Panc1 (cell line): ENCODE data around the gene GAD1. TPM values are rescaled to one million over a fixed set of nuclear protein-coding genes. Genes with fewer than 3 reads are reported as not detected.

Experiments used
- ATAC-seq: fragments of 200-7000 bp; cut with Tn5 transposase; 2 replicates; pipeline ENCODE4 v1.9.1; 2020; ENCODE audit warnings: mild to moderate bottlenecking, moderate library complexity
- BruUV-seq: library from RNA; stranded (reverse); fragments of 400-500 nt; replicated peaks from 2 replicates; lab custom pipeline; 2021; lab: Mats Ljungman, UMichigan
- CTCF ChIA-PET: fragments of 300-600 bp; sonication (Branson Sonifier 250); formaldehyde crosslinking; loops from one replicate; lab custom pipeline; 2022; ENCODE audit warnings: antibody characterized with exemption; lab: Charles Lee
- POLR2A ChIA-PET: fragments of 300-600 bp; sonication (Branson Sonifier 250); formaldehyde crosslinking; loops from one replicate; lab custom pipeline; 2022; ENCODE audit warnings: antibody characterized with exemption; lab: Charles Lee
- DNase-seq: peaks from one replicate; pipeline ENCODE4 v3.0.0-alpha.2; 2010; ENCODE audit warnings: low read depth, low spot score
- H3K27ac ChIP-seq: 2 replicates; pipeline ENCODE4 v1.5.1; 2011; ENCODE audit warnings: mild to moderate bottlenecking, low read length, inconsistent platforms
- H3K27me3 ChIP-seq: fragments of 200-500 bp; sonication (Bioruptor generic); 2 replicates; pipeline ENCODE4 v1.6.0; 2014; ENCODE audit warnings: low read length, inconsistent platforms; ENCODE audit not compliant: control insufficient read depth, insufficient read depth
- H3K36me3 ChIP-seq: fragments of 200-500 bp; sonication (Bioruptor generic); 2 replicates; pipeline ENCODE4 v1.5.1; 2014; ENCODE audit warnings: inconsistent platforms, mild to moderate bottlenecking, low read length, moderate library complexity; ENCODE audit not compliant: control insufficient read depth, insufficient read depth
- H3K4me1 ChIP-seq: 2 replicates; pipeline ENCODE4 v1.5.1; 2011; ENCODE audit warnings: inconsistent platforms, mild to moderate bottlenecking, low read length, moderate library complexity; ENCODE audit not compliant: control insufficient read depth, insufficient read depth
- H3K4me3 ChIP-seq, 2 experiments: 2 replicates each; pipeline ENCODE4 v1.5.1; 2011 to 2012; ENCODE audit warnings: low read depth in 2 of 2, low read length in 2 of 2, mild to moderate bottlenecking in 2 of 2, inconsistent platforms in 1 of 2, moderate library complexity in 1 of 2
- H3K9me3 ChIP-seq: fragments of 200-500 bp; sonication (Bioruptor generic); 2 replicates; pipeline ENCODE4 v1.5.1; 2014; ENCODE audit warnings: low read depth, mild to moderate bottlenecking, inconsistent platforms, low read length, moderate library complexity; ENCODE audit not compliant: control insufficient read depth, insufficient read depth
- CTCF ChIP-seq: fragments of 450-650 bp; IDR thresholded peaks from 2 replicates; pipeline ENCODE4 v1.5.1; 2017; ENCODE audit warnings: mild to moderate bottlenecking
- POLR2AphosphoS5 ChIP-seq: IDR thresholded peaks from 2 replicates; pipeline ENCODE4 v1.6.1; 2012; ENCODE audit warnings: mild to moderate bottlenecking, low read depth, low read length, moderate library complexity
- REST ChIP-seq, 2 experiments: IDR thresholded peaks; 2 replicates each; pipeline ENCODE4 v1.6.1; 2011 to 2012; ENCODE audit warnings: low read depth in 2 of 2, control low read depth in 1 of 2, low read length in 1 of 2, mild to moderate bottlenecking in 1 of 2, moderate library complexity in 1 of 2; ENCODE audit not compliant: insufficient read depth in 1 of 2
- SIN3A ChIP-seq: IDR thresholded peaks from 2 replicates; pipeline ENCODE4 v1.6.1; 2012; ENCODE audit warnings: low read depth, mild to moderate bottlenecking, low read length, moderate library complexity, borderline replicate concordance; ENCODE audit not compliant: insufficient read depth
- TCF7L2 ChIP-seq: IDR thresholded peaks from 2 replicates; pipeline ENCODE4 v1.6.1; 2011; ENCODE audit warnings: mild to moderate bottlenecking, low read depth, low read length, inconsistent platforms
- in situ Hi-C: cut with HindIII; loops from 2 replicates; pipeline ENCODE4 v1.10.0; 2016; ENCODE audit warnings: low sequenced_read_pairs, low pct_unique_long_range_greater_than_20kb
- intact Hi-C: fragments of 100-400 bp; cut with micrococcal nuclease; formaldehyde crosslinking; loops from one replicate; pipeline ENCODE4 v1.10.0; 2022; ENCODE audit not compliant: unreplicated experiment
- total RNA-seq: library from RNA; stranded (reverse); gene quantifications from one replicate; pipeline ENCODE4 v1.2.1, GENCODE V29; 2021; ENCODE audit not compliant: unreplicated experiment

Gene GAD1
- total RNA-seq, 1 experiment from 2014 or later, result 12.5 TPM

GRCh38 chr2:170842785-170843184, 26.1 kb downstream of the GAD1 start:
- DNase-seq, result no peak
- BruUV-seq, result no TSS peak
- POLR2A ChIA-PET, result no interaction called here

GRCh38 chr2:170843656-170844055, 27.0 kb downstream of the GAD1 start:
- ATAC-seq, result peak; percentile 74; the same call in 1 of the 2 replicates
- no peaks in the 10 kb centered on the region for H3K27me3 ChIP-seq
- POLR2A ChIA-PET, result interaction anchor here (0.7 kb wide), 1 partner anchor 950 kb away, joined by 3 read pairs; no protein-coding TSS in a partner anchor
- intact Hi-C loops (no loop called here), in situ Hi-C loops (no loop called here)
- no peak overlapping the region for H3K27ac ChIP-seq
- CTCF ChIA-PET, result no interaction called here
- H3K4me3 ChIP-seq, result no peak overlapping the region
- peak; percentile 15 for DNase-seq
- no peaks in the 10 kb centered on the region; the same call in 1 of the 2 replicates for H3K4me1 ChIP-seq
- H3K9me3 ChIP-seq, result no peaks in the 10 kb centered on the region
- TF ChIP-seq TCF7L2 (no peak), SIN3A (no peak), REST (IDR thresholded peaks at IDR 0.05; ENCODE audit: insufficient read depth in 1 of 2, low read depth in 2 of 2, low read length in 1 of 2) (no peak), CTCF (no peak), POLR2AphosphoS5 (no peak)
- H3K36me3 ChIP-seq, result no peaks in the 10 kb centered on the region; the same call in 1 of the 2 replicates
- no TSS peak for BruUV-seq

More at GRCh38 chr2:170842785-170843184, 26.1 kb downstream of the GAD1 start:
- no peaks in the 10 kb centered on the region for H3K9me3 ChIP-seq
- TF ChIP-seq POLR2AphosphoS5, result no peak
- no peak for TF ChIP-seq CTCF
- TF ChIP-seq REST (IDR thresholded peaks at IDR 0.05; ENCODE audit: insufficient read depth in 1 of 2, low read depth in 2 of 2, low read length in 1 of 2), result no peak
- no peak for TF ChIP-seq TCF7L2
- no peak for TF ChIP-seq SIN3A
- H3K27me3 ChIP-seq, result no peaks in the 10 kb centered on the region
- in situ Hi-C loops (no loop called here), intact Hi-C loops (no loop called here)
- no peaks in the 10 kb centered on the region; the same call in 1 of the 2 replicates for H3K4me1 ChIP-seq
- no peak overlapping the region for H3K27ac ChIP-seq
- H3K36me3 ChIP-seq, result no peaks in the 10 kb centered on the region; the same call in 1 of the 2 replicates
- H3K4me3 ChIP-seq, result no peak overlapping the region
- ATAC-seq, result no peak
- CTCF ChIA-PET, result interaction anchor here (0.6 kb wide), 1 partner anchor 18 kb away, joined by 4 read pairs; no protein-coding TSS in a partner anchor
